ENCODE data around the gene GRIN2A. TPM values are rescaled to one million over a fixed set of nuclear protein-coding genes. Genes with fewer than 3 reads are reported as not detected.

Gene GRIN2A
- total RNA-seq, 1 donor from 2014 or later: 0.74 TPM

GRCh38 chr16:9780831-9781230, 401.4 kb downstream of the GRIN2A start:
- no peak for DNase-seq (ENCODE audit: low spot score)

GRCh38 chr16:9778849-9779248, 403.4 kb downstream of the GRIN2A start:
- no peak for DNase-seq (ENCODE audit: low spot score)

GRCh38 chr16:9775998-9776397, 406.2 kb downstream of the GRIN2A start:
- no peak for DNase-seq (ENCODE audit: low spot score)

- DNase-seq (ENCODE audit: low spot score): no peak
These were observed 408.9 kb downstream of the GRIN2A start for GRCh38 chr16:9773289-9773688.

- no peak for DNase-seq (ENCODE audit: low spot score)
These were observed 409.6 kb downstream of the GRIN2A start for GRCh38 chr16:9772526-9773225.

GRCh38 chr16:9766891-9767290, 415.3 kb downstream of the GRIN2A start:
- DNase-seq (ENCODE audit: low spot score): no peak

GRCh38 chr16:9763505-9763904, 418.7 kb downstream of the GRIN2A start:
- DNase-seq (ENCODE audit: low spot score): no peak

GRCh38 chr16:9761870-9762269, 420.4 kb downstream of the GRIN2A start:
- DNase-seq (ENCODE audit: low spot score): no peak

- no peak for DNase-seq (ENCODE audit: low spot score)
These were observed 424.5 kb downstream of the GRIN2A start for GRCh38 chr16:9757687-9758086.

- no peak for DNase-seq (ENCODE audit: low spot score)
These were observed 425.8 kb downstream of the GRIN2A start for GRCh38 chr16:9756434-9756833.

GRCh38 chr16:9755081-9755480, 427.1 kb downstream of the GRIN2A start:
- DNase-seq (ENCODE audit: low spot score): no peak

- no peak for DNase-seq (ENCODE audit: low spot score)
These were observed 440.5 kb downstream of the GRIN2A start for GRCh38 chr16:9741776-9742175.

- DNase-seq (ENCODE audit: low spot score): no peak
These were observed 442.9 kb downstream of the GRIN2A start for GRCh38 chr16:9739301-9739700.

GRCh38 chr16:9738690-9739089, 443.5 kb downstream of the GRIN2A start:
- no peak for DNase-seq (ENCODE audit: low spot score)

GRCh38 chr16:9736547-9736946, 445.7 kb downstream of the GRIN2A start:
- DNase-seq (ENCODE audit: low spot score): no peak

GRCh38 chr16:9723136-9723535, 459.1 kb downstream of the GRIN2A start:
- no peak for DNase-seq (ENCODE audit: low spot score)

- no peak for DNase-seq (ENCODE audit: low spot score)
These were observed 468.3 kb downstream of the GRIN2A start for GRCh38 chr16:9713907-9714306.

- no peak for DNase-seq (ENCODE audit: low spot score)
These were observed 469.1 kb downstream of the GRIN2A start for GRCh38 chr16:9713156-9713555.

- DNase-seq (ENCODE audit: low spot score): no peak
These were observed 473.1 kb downstream of the GRIN2A start for GRCh38 chr16:9708972-9709620.

GRCh38 chr16:9706217-9706836, 475.9 kb downstream of the GRIN2A start:
- no peak for DNase-seq (ENCODE audit: low spot score)

- DNase-seq (ENCODE audit: low spot score): no peak
These were observed 478.5 kb downstream of the GRIN2A start for GRCh38 chr16:9703731-9704130.
